HuH-7.5 (cell line): ENCODE results near the gene PTPRU.

Experiments
- DNase-seq: peaks from one replicate; pipeline ENCODE4 v3.0.0; 2011; ENCODE audit warnings: low spot score

PTPRU gene

DNA sequence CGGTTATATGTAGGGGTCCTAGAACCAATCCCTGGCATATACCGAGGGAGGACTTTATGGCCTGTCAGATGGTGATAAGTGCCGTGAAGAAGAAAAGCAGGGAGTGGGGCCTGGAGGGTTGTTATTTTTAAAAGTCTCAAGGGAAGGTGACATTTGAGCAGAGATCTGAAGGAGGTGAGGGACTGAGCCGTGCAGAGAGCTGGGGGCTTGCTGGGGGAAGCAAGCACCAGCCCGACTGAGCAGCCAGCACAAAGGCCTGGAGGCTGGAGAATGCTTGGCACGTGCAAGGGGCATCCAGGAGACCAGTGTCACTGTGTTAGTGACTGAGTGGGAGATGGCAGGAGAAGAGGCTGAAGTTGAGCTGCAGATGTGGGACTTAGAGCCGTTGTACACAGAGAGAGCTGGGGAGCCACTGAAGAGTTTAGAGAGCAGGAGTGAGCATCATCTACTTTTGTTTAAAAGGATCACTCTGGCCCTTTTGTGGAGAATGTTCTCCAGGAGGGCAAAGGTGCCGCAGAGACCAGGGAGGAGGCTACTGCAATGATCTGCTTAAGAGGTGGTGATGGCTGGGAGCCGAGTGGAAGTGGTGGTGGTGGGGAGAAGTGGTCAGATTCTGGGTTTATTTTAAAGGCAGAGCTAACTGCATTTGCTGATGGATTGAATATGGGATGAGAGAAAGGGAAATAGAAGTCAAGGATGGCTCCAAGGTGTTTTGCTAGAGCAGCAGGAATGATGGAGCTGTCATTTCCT is 31.2 kb downstream of the PTPRU start:
- DNase-seq, result no peak

DNA sequence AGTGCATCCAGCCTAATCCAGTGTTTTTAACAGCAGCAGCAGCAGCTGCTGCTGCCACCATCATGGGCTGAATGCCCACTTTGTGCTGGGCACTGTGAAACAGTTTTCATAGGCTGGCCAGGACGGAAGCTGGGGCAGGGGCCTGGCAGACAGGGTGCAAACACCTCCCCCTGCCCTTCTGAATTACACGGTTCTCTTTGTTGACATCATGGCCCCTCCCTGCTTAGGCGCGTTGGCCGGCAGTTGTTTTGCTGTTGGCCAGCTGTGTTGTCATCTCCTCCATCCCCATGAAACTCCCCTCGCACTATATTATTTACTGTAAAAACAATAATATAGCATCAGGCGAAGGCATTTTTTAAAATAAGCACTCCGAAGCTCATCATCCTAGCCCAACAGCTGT is 33.1 kb downstream of the PTPRU start:
- no peak for DNase-seq

DNA sequence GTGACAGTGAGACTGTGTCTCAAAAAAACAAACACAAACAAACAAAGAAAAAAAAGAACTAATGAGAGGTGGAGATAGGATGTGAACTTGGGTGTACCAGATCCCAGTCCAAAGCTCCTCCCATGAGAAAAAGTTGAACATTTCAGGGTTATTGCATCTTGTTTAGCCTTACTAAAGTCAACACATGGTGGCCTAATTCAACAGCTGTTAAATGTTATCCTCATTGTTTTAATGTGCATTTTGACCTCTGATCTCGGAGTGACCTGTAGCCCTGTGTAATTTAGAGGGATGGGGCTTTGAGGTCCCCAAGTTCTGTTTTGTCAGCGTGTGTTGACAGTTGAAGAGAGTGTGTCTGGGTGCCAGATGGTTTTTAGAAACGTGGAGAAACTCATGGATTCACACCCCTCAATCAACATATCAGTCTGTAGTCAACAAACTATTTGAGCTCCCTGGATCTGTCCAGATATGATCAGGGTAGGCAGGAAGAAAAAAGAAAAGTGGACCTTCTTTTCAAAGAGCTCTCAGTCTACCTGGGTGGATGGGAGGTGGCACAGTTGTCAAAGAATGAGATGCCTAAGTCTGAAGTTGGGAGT is 34.7 kb downstream of the PTPRU start:
- no peak for DNase-seq

DNA sequence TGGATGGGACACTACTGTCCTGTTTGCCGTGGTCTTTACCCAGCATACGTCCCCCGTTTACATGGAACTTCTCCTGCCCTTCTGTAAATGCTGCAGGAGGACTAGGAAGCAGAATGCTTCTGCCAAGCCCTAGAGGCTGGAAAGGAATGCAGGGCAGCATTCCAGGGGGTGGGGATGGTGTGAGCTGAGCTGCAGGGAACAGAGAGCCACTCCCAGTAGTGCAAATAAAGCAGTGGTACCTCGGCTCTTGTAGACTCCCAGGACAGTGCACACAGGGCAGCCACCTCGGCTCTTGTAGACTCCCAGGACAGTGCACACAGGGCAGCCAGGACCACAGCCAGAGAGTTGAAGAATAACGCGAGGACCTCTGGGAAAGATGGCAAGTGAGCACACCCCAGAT is 35.4 kb downstream of the PTPRU start:
- peak; percentile 85 for DNase-seq

DNA sequence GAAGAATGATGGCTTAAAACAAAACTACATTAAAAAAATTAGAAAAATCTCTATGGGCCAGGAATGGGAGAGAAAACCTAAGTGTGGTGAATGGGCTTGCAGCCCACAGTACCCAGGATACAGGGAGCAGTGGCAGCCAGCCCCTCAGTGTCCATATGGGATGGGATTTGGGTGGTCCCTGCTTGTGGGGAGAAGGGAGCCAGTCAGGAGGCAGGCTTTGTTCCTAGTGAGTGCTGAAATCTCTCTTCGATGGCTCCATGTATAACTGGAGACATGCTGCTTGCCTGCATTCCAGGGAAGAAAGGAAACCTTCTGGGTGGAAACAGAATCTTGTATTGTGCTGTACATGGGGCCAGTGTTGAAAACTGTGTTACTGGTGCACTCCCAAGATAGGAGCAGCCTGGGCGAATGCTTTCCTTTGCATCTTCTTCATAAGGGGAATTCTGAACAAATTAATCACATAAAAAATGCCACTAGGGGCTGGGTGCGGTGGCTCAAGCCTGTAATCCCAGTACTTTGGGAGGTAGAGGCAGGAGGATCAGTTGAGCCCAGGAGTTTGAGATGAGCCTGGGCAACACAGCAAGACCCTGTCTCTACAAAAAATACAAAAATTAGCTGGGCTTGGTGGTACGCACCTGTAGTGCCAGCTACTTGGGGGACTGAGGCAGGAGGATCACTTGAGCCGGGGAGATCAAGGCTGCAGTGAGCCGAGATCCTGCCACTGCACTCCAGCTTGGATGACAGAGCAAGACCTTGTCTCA is 36.0 kb downstream of the PTPRU start:
- DNase-seq, result no peak

DNA sequence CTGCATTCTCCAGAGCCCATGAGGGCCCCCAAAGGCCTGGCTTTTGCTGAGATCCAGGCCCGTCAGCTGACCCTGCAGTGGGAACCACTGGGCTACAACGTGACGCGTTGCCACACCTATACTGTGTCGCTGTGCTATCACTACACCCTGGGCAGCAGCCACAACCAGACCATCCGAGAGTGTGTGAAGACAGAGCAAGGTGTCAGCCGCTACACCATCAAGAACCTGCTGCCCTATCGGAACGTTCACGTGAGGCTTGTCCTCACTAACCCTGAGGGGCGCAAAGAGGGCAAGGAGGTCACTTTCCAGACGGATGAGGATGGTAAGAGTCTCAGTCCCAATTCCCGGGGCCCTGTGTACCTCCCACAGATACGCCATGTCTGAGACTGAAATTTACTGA is 39.1 kb downstream of the PTPRU start:
- DNase-seq, result no peak

DNA sequence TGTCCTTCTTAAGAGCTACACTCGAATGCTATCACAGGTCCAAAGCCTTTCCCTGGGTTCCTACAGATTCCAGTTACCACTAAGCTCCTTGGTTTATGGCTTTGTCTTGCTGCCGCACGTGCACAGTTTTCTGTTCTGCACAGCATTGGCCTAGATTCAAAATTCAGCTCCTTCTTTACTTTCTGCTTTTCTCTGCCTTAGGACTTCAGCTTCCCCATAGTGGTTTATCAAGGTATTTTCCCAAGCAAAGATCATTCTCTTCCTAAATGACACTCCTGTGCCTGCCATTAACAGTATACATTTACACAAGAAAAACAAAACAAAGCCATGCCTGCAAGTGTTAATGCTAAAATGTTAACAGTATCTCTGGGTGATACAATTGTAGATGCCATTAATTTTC is 41.8 kb downstream of the PTPRU start:
- DNase-seq, result no peak

DNA sequence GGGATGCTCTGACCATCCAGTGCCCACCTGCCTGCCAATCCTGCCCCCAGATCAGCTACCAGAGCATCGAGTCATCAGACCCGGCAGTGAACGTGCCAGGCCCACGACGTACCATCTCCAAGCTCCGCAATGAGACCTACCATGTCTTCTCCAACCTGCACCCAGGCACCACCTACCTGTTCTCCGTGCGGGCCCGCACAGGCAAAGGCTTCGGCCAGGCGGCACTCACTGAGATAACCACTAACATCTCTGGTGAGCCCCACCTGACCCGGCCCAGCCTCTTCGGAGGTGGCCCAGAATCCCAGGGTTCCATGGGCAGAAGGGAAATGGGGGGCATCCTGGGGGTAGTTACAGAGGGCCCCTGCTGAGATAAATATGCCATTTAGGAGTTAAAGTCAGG is 43.1 kb downstream of the PTPRU start:
- no peak for DNase-seq

DNA sequence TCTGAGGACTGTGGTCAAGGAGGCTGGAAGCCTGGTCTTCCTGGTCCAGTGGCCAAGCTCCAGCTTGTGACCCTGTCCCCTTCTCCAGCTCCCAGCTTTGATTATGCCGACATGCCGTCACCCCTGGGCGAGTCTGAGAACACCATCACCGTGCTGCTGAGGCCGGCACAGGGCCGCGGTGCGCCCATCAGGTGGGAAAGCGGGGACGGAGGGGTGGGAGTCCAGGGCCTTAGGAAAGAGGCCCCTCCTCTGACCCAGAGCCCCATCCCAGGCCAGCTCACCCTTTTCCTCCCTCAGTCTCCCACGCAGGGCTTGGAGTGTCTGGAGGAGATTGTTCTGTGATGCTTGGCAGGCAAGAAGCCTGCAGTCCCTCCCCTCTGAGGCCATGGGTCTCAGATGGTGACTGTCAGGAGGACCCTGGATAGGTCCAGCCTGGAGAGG is 43.6 kb downstream of the PTPRU start:
- no peak for DNase-seq

DNA sequence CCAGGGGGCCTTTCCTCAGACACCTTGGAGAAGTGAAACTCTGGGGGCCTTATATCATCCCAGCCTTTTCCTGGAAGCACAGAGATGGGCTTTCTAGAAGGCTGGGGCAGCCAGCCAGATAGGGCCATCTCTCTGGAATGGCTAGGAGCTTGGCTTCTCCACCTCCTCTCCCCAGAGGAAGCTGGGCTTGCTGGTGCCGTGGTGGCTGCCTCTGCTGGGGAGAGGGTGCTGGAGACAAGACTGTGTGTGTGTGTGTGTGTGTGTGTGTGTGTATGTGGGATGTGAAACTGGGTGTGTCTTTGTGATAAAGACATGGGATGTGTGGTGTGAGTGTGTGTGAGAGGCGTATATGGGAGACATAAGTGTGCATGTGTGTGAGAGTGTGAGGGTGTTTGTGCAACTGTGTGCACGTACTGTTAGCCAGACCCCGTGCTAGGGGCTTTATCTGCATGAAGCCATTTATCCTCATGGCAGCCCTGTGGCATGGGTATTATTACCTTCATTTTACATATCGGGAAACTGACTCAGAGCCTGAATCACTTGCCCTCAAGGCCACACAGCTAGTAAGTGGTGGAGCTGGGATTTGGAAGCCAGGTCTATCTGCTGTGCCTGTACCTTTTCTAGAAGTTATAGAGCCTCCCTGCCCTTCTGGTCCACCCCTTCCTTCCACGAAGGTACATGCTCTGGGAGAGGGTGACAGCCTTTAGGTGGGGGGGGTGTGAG is 44.2 kb downstream of the PTPRU start:
- no peak for DNase-seq

DNA sequence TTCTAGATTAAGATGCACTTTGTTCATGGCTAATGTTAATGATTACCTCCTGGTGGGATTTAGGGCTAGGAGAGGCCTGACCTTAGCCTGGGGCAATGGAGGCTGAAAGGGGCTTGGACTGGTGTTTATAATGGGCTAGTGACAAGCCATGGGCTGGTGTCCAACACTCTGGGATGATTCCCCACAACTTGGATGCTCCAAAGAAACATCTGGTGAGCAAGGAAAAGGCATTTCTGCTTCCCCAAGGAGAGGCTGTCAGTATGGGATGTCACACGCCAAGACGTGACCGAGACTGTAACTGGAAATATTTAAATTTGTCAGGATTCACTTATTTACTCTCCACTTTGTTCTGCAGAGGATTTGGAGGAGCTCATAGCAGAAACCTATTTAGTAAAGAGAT is 45.2 kb downstream of the PTPRU start:
- no peak for DNase-seq

DNA sequence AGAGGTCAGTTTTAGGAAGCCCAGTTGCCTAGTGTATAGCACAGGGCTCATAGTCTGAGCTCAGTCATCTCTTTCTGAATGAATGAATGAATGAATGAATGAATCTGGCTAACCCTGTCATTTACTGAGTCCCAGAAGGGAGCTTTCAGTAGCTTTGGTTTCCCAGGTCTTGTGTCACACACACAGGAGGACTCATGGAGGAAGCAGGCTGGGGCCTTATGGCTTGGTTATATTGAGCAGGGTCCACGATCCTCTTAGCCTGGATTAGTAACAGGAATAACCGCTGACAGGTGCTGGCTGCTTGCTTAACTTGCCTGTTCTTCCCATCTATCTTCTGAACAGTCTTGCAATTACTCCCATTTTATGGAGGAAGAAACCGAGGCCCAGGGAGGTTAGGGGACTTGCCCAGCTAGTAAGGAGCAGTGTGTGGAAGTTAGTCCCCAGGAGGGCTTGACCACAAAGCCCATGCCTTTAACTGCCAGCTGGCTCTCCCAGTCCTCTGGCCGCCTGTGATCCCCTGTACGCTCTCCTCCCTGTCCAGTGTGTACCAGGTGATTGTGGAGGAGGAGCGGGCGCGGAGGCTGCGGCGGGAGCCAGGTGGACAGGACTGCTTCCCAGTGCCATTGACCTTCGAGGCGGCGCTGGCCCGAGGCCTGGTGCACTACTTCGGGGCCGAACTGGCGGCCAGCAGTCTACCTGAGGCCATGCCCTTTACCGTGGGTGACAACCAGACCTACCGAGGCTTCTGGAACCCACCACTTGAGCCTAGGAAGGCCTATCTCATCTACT is 46.0 kb downstream of the PTPRU start:
- no peak for DNase-seq

DNA sequence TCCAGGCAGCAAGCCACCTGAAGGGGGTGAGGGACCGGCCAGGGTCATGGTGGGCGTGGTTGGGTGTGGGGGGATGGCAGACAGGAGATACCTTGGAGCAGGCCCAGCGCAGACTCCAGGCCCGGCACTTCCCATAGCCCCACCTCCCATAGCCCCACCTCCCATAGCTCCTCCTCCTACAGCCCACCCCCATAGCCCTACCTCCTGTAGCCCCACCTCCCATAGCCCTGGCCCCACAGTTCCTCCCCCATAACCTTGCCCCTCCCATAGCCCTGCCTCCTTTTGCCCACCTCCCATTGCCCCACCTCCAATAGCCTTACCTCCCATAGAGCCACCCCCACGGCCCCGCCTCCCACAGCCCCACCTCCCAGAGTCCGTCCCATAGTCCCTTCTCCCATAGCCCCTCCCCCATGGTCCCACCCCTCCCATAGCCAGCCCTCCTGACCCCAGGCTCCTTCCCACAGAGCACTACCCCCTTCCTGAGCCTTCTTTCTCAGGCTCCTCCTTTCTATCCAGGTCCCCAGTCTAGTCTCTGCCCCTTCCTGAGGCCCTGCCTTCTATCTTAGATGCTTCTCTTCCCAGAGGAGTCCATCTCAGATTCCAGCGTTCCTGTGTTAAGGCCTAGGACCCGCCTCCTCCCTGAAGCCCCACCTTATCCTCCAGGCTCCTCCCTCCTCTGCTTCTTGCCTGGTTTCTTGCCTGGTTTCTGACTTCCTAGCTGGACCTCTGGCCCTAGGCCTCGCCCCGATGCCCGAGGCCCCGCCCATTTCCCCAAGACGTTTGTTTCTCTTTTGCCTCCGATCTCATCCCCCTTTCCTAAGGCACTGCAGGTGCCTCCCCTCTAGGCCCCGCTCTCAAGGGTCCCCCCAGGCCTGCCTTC is 46.8 kb downstream of the PTPRU start:
- peak; percentile 35 for DNase-seq

DNA sequence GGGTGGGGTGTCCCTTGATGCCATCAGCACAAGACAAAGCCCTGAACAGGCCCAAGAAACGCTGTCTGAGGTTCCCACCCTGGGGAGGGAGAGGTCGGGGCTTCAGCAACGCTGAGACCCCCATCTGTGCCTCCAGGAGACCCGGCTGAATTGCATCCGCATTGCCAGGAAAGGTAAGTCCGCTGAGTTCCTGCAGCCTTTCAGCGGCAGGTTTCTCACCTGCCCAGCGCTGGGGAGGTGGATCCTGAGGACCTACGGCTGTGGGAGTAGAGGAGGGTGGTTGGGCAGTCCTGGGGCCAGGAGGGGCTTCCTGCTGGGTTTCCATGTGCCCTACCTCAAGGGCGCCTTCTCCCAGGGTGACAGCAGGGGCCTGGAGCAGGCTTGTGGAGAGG is 47.5 kb downstream of the PTPRU start:
- no peak for DNase-seq

DNA sequence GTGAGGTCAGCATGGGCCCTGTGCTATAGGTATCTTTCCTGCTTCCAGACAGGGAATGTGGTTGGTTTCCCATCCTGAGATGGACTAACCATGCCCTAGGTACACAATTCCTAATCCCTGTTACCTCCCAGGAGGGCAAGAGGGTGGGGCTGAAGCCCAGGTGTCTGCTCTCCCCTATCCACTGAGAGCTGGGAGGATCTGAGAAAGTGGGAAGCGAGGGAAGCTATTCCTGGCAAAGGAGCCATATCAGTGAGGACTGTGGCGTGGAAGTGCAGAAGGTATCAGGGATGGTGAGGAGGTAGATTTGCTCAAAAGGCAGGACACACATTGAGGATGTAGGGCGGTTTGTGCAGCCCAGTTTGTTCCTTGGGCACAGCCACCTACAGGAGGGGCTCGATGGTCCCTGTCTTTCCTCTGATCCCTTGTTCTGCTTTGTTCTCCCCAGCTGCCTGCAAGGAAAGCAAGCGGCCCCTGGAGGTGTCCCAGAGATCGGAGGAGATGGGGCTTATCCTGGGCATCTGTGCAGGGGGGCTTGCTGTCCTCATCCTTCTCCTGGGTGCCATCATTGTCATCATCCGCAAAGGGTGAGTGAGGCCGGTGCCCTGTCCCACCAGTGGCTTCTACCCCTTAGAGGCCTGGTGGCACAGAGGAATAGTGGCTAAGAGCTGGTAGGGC is 48.1 kb downstream of the PTPRU start:
- DNase-seq, result no peak

DNA sequence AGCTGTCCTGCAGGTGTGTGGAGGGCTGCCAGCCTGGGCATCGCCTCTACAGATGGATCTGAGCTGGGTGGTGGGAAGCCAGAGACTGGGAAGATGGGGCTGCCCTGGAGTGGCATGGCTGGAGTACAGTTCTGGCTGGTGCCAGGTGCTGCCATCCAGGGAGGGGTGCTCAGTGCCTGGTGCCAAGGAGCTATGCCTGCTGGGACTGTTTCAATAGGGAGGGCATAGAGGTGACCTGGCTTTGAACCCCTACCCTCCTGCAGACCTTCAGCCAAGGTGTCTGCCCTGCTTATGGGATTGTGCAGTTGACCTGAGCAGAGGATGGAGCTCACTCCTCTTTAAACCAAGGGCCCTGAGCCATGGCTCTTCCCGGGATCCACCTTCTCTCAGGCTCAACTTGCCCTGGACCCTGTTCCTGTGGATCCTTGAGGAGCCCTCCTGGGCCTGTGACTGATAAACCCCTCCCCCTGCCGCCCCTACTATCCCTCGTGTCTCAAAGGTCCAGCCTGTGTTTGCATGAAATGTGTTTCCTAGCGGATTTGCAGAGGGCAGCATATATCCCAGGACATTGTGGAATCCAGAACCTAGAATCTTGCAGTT is 48.7 kb downstream of the PTPRU start:
- DNase-seq, result no peak

DNA sequence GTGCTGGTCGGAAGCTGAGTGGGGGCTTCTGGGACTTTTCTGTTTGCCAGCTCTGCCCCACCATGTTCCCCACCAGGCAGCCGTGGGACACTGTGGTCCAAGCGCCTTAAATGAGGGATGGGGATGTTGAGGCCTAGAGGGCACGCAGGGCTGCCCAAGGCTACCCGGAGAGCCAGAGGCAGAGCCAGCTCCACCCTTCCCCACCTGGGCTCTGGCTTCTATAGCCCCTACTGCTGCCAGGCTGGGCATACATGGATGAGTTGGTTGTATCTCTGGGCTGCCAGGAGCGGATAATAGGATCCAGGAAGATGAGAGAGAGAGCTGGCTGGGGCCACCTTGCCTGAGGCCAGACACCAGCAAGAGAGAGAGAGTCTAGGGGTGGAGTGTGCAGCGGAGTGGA is 49.4 kb downstream of the PTPRU start:
- no peak for DNase-seq

DNA sequence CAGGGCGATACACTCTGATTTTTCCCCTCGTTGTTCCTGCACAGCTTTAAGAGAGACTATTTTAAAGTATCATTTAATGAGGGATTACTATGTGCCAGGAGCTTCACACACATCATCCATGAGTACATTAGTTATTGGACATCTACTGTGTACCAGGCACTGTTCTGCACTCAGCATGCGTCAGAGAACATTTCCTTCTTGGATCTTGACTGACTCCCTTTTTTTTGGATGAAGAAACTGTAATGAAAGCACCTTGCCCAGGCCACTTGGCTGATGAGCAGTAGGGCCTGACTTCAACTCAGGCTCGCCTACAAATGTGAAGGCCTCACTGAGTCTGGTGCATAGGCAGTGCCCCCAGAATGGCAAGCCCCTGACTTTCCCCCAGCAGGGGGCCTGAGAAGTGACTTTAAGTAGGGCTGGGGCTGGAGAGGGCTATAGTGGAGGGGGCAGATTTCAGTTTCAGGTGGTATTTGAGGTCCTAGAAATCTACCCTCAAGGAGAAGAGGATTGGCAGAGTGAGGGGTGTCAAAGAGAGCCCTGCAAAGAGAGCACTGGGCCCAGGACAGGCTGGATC is 50.0 kb downstream of the PTPRU start:
- no peak for DNase-seq

DNA sequence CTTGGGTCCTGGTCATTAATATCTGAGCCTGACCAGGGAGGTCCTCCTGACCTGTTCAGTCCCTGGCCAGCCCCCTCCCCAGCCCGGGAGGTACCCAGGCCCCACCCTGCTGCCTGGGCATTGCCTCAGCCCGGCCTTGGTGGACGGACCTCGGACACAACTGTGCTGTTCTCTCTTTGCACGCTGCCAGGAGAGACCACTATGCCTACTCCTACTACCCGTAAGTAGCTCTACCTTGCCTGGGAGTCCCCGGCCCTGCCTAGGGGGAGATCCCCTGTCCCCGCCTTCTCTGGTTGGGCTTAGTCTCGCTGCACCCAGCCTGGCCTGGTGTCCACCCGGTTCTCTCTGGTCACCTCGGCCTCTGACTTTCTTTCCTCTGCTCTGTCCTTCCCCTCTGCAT is 53.2 kb downstream of the PTPRU start:
- no peak for DNase-seq
